DOHH2 (cell line): ENCODE data around the gene CACNA1F.
A peak's percentile ranks its signal among the peaks of the same experiment; 100 is the strongest.

ENCODE experiments used
- H3F3A ChIP-seq: fragments of 200-600 bp; sonication (generic), shearing (Covaris generic); 2 replicates; pipeline ENCODE4 v1.6.0; 2016; ENCODE audit warnings: antibody characterized with exemption, mild to moderate bottlenecking; ENCODE audit not compliant: control insufficient read depth, insufficient read depth
- H3K27ac ChIP-seq: fragments of 200-600 bp; sonication (generic); 2 replicates; pipeline ENCODE4 v1.5.1; 2014; ENCODE audit warnings: low read depth, mild to moderate bottlenecking, low read length, moderate library complexity
- H3K27me3 ChIP-seq: fragments of 200-600 bp; sonication (generic); 2 replicates; pipeline ENCODE4 v1.6.1; 2014; ENCODE audit warnings: mild to moderate bottlenecking, low read length, mixed read lengths; ENCODE audit not compliant: control insufficient read depth
- H3K36me3 ChIP-seq: fragments of 200-600 bp; sonication (generic); 2 replicates; pipeline ENCODE4 v1.6.1; 2014; ENCODE audit warnings: mild to moderate bottlenecking, low read length, moderate library complexity, mixed read lengths; ENCODE audit not compliant: control insufficient read depth
- H3K4me1 ChIP-seq: fragments of 200-600 bp; sonication (generic); 2 replicates; pipeline ENCODE4 v1.6.1; 2014; ENCODE audit warnings: mild to moderate bottlenecking, low read length, mixed read lengths; ENCODE audit not compliant: control insufficient read depth
- H3K4me2 ChIP-seq: fragments of 200-600 bp; sonication (generic); 2 replicates; pipeline ENCODE4 v1.6.0; 2014; ENCODE audit warnings: mild to moderate bottlenecking, low read length, moderate library complexity
- H3K4me3 ChIP-seq: fragments of 200-600 bp; sonication (generic); 2 replicates; pipeline ENCODE4 v1.5.1; 2014; ENCODE audit warnings: mild to moderate bottlenecking, low read length, mixed read lengths
- H3K79me2 ChIP-seq: fragments of 200-600 bp; sonication (generic); 2 replicates; pipeline ENCODE4 v1.6.1; 2014; ENCODE audit warnings: mild to moderate bottlenecking, low read length, mixed read lengths; ENCODE audit not compliant: control insufficient read depth
- H3K9me2 ChIP-seq: fragments of 200-600 bp; sonication (generic); replicated peaks from 2 replicates; pipeline ENCODE4 v1.6.1; 2014; ENCODE audit warnings: mild to moderate bottlenecking, low read length, mixed read lengths; ENCODE audit not compliant: control insufficient read depth
- H3K9me3 ChIP-seq: fragments of 200-600 bp; sonication (generic); 2 replicates; pipeline ENCODE4 v1.6.1; 2014; ENCODE audit warnings: antibody characterized with exemption, low read length, mixed read lengths; ENCODE audit not compliant: control insufficient read depth, insufficient read depth
- H4K20me1 ChIP-seq: fragments of 200-600 bp; sonication (generic); 2 replicates; pipeline ENCODE4 v1.6.0; 2014; ENCODE audit warnings: low read depth, mild to moderate bottlenecking, antibody characterized with exemption, low read length, moderate library complexity; ENCODE audit not compliant: control insufficient read depth, insufficient read depth
- EZH2phosphoT487 ChIP-seq: fragments of 200-600 bp; sonication (generic); IDR thresholded peaks from 2 replicates; pipeline ENCODE4 v1.6.1; 2017; ENCODE audit warnings: borderline replicate concordance, mild to moderate bottlenecking, antibody characterized with exemption, low read length, moderate library complexity, mixed read lengths
- TF ChIP-seq, protein P1 (sequence below): fragments of 200-600 bp; sonication (generic); IDR thresholded peaks from one replicate; pipeline ENCODE4 v1.5.1; 2014; ENCODE audit warnings: antibody characterized with exemption, mild to moderate bottlenecking, low read depth, low read length; ENCODE audit not compliant: poor library complexity, severe bottlenecking

CACNA1F gene

DNA sequence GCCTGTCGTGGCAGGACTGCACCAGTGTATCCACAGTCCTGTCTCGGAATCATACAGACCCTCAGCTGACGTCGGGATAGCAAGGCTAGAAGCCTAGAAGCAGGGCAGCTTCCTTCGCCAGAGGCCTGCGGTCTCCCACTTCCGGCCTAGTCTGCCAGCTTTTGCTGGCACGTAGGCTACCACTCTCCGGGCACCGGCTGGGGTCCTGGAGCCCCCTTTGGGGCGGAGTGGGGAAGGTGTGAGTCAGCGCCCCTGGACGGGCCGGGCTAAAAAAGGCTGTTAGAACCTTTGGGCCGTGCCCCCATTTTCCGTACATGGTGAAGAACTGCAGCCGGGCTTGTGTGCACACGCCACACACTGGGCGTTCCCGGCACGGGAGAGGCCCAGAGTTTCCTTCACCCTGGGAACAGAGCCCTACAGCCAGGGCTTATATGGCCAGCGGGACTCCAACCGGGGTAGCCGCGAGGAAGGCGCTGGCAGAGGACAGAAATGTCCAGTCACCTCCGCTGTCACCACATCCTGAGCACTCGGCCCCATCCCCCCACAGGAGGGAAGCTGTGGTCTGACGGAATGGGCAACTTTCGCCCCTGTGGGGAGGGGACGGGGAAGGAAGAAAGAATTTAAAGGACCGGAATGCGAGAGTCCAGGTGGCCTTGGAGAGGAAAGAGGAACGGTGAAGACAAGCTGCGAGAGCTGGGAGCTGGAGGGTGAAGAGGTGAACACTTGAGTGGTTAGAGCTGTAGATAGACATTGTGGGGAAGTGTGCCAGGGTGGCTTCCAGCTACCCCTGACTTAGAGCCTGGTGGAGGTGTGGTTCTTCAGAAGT, 66.0 kb downstream of the CACNA1F start:
- TF ChIP-seq, protein P1, sequence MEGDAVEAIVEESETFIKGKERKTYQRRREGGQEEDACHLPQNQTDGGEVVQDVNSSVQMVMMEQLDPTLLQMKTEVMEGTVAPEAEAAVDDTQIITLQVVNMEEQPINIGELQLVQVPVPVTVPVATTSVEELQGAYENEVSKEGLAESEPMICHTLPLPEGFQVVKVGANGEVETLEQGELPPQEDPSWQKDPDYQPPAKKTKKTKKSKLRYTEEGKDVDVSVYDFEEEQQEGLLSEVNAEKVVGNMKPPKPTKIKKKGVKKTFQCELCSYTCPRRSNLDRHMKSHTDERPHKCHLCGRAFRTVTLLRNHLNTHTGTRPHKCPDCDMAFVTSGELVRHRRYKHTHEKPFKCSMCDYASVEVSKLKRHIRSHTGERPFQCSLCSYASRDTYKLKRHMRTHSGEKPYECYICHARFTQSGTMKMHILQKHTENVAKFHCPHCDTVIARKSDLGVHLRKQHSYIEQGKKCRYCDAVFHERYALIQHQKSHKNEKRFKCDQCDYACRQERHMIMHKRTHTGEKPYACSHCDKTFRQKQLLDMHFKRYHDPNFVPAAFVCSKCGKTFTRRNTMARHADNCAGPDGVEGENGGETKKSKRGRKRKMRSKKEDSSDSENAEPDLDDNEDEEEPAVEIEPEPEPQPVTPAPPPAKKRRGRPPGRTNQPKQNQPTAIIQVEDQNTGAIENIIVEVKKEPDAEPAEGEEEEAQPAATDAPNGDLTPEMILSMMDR = no peak
- no peak for TF ChIP-seq EZH2phosphoT487
- no peaks in the 10 kb centered on the region for H3K9me3 ChIP-seq
- peak overlapping the region; percentile 62 for H3K4me3 ChIP-seq
- no peaks in the 10 kb centered on the region for H3K79me2 ChIP-seq
- H3K9me2 ChIP-seq = no peaks in the 10 kb centered on the region
- H3K4me1 ChIP-seq = peaks cover 45% of the 10 kb centered on the region
- H3K36me3 ChIP-seq = no peaks in the 10 kb centered on the region
- H3K27me3 ChIP-seq = no peaks in the 10 kb centered on the region
- H3K27ac ChIP-seq = peak overlapping the region; percentile 65
- H4K20me1 ChIP-seq = no peaks in the 10 kb centered on the region
- peaks cover 6% of the 10 kb centered on the region for H3F3A ChIP-seq
- peak overlapping the region; percentile 65 for H3K4me2 ChIP-seq

DNA sequence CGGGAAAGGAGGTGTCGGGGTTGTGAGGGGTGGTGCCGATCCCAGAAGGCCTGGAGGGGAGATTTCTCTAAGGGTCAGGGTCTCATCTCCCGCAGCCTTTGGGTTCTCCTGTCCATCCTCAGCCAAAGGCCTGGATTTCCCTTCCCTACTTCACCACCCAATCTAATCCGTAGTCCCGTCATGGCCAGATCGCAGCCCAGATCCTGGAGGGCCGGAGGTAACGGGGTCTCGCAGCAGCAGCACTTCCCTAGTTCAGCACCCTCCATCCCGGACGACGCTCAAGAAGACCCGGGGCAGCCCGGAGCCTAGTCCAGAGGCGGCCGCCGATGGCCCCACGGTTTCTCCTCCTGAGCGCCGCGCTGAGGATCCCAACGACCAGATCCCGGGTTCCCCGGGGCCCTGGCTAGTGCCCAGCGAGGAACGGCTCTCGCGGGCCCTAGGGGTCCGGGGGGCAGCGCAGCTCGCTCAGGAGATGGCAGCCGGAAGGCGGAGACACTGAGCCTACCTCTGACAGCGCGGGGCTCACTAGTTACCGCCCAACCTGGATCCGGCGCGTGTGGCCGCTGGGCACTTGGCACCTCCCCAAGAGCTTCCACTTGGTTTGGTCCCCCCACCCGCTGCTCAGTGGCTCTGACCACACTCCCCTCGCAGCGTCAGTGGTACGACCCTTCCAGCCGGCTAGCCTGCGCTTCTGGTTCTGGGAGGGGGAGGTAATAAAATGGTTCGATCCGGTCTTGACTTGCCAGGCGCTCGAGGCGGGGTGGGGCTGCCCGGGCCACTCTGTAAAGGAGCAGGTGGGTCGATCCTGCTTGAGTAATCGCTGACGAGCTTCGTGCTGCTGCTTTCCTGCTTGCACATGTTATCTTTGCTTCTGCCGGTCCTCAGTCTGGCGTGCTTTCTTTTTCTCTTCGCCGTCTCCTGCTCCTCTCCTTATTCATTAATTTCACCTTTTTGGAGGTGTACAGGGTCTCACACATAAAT, 66.9 kb downstream of the CACNA1F start:
- H3K4me3 ChIP-seq = peak overlapping the region; percentile 62
- no peaks in the 10 kb centered on the region for H3K9me3 ChIP-seq
- TF ChIP-seq, protein P1 = no peak
- TF ChIP-seq EZH2phosphoT487 = no peak
- peaks cover 42% of the 10 kb centered on the region for H3K4me1 ChIP-seq
- peaks cover 6% of the 10 kb centered on the region for H3F3A ChIP-seq
- no peaks in the 10 kb centered on the region for H3K36me3 ChIP-seq
- H3K79me2 ChIP-seq = no peaks in the 10 kb centered on the region
- no peaks in the 10 kb centered on the region for H3K9me2 ChIP-seq
- H3K4me2 ChIP-seq = peak overlapping the region; percentile 65
- no peaks in the 10 kb centered on the region for H3K27me3 ChIP-seq
- H4K20me1 ChIP-seq = no peaks in the 10 kb centered on the region
- peak overlapping the region; percentile 65 for H3K27ac ChIP-seq

DNA sequence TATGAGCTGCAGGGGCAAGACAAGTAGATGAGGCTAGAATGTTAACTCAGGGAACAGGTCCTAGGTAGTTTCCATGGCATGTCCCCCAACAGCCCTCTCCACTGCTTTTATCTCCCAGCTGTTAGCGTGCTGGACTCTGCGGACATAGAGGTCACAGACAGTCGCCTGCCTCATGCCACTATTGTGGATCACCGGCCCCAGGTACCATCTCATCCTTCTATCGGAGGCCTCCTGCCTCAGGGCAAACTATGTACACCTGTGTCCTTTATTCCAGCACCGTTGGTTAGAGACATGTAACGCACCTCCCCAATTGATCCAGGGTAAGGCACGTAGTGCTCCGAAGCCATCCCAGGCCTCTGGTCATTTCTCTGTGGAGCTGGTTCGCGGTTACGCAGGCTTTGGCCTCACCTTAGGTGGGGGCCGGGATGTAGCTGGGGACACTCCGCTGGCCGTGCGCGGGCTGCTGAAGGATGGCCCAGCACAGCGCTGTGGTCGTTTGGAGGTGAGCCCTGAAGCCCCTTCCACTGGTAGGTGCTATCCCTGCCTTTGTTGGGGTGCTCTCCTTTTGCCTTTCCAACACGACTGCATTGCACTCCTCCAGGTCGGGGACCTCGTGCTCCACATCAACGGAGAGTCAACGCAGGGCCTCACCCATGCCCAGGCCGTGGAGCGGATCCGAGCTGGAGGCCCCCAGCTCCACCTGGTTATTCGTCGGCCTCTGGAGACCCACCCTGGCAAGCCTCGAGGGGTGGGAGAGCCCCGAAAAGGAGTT, 68.4 kb downstream of the CACNA1F start:
- Histone ChIP-seq H3K4me3 (peak overlapping the region; percentile 74), H3F3A (peaks cover 6% of the 10 kb centered on the region), H3K79me2 (no peaks in the 10 kb centered on the region), H3K36me3 (no peaks in the 10 kb centered on the region), H3K9me3 (no peaks in the 10 kb centered on the region), H3K4me2 (peak overlapping the region; percentile 83), H3K27me3 (no peaks in the 10 kb centered on the region), H3K9me2 (no peaks in the 10 kb centered on the region), H3K4me1 (peaks cover 42% of the 10 kb centered on the region), H4K20me1 (no peaks in the 10 kb centered on the region), H3K27ac (peak overlapping the region; percentile 54; the same call in 1 of the 2 replicates)
- TF ChIP-seq, protein P1 = no peak
- TF ChIP-seq EZH2phosphoT487 = no peak
